ENCODE results near the gene CCNB1.
"Not testable (repeated sequence)": the region's sequence is repeated elsewhere in the genome, so short reads cannot be mapped to it uniquely, and the experiment has no call there.

Gene CCNB1

DNA sequence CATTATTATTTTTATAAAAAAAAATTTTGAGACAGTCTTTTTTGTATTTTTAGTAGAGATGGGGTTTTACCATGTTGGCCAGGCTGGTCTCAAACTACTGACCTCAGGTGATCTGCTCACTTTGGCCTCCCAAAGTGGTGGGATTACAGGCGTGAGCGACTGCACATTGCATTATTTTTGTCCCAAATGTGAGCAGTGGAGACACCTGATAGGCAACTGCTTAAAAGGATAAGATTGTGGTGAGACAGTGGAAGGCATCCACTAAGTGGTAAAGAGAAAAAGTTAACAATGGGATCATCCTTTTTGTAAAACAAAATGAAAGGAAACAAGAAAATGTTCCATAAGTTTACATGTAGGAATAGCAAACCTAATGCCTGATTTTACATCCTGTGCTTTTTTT, 20.4 kb downstream of the CCNB1 start:
- no peak for DNase-seq

DNA sequence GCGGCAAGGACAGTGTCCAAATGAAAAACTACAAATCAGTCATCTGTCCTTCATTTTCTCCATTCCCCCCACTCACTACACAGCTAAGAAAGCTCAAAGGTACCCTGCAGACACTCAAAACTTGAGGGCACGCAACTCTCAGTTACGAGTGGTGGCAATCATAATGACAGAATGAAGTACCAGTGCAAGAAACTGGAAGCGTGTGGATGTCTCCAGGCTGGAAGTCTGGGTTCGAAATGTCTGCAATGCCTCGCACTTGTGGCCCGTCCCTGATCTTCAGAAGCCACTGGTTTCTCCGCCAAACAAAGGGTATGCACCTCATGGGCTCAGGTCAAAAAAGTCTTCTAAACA, 21.8 kb downstream of the CCNB1 start:
- no peak for DNase-seq

DNA sequence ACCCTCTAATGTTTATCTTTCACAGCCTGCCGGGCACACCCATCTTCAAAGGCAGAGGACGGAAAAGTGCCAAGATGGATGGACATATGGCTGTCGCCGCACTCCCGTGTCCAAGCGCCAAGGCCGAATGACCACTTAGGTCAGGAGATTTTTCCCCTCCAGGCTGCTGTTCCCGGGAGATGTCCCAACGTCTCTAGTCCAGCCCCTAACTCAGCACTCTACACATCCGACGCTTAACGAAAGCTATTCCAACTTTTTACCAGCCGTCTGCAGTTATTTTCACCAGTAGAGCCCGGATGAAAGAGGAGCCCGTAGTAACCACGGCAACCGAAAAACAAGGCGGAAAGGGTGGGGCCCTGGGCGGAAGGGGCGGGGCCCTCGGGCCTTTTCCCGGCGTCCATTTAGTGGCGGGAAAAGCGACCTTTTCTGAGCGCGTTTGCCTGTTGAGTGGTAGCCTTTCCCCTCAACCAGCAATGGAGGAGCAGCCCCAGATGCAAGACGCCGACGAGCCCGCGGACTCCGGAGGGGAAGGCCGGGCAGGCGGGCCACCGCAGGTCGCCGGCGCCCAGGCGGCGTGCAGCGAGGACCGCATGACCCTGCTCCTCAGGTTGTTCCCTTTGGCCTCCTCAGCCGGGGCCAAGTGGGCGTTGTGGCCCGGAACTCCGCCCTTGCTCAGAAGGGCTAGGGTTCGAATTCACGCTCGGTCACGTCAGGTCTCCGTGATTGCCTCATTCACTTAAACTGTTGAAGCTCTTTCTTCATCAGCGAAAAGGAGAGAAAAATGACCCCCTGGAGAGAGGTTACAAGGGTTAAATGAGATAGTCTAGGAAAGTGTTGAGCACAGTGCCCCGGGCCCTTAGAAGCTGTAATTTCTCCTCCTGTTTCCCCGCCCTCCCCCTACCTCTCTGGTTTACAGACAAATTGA, 22.5 kb downstream of the CCNB1 start, which contains the start of gene CENPH:
TSS of gene CENPH (plus strand) at position 422 of the 925 bp plus-strand sequence. CDS start at position 474, 52 bp downstream.
- DNase-seq = peak; percentile 90

DNA sequence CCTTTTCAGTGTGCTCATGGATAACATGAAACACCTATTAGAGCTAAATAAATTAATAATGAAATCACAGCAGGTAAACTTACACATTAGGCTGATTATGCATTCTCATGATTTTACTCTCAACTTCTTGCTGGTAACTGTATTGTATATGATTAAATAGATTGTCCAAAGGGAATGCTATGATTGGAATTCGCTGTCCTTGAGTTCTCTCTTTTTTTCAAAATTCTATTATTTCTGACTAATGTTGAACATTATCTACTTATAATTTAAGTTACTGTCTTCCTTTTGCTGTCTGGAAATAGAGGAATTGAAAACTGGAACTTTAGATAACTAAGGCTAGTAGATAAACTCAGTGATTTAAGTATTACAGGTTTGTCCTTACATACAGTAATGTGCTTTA, 35.5 kb downstream of the CCNB1 start:
- no peak for DNase-seq

DNA sequence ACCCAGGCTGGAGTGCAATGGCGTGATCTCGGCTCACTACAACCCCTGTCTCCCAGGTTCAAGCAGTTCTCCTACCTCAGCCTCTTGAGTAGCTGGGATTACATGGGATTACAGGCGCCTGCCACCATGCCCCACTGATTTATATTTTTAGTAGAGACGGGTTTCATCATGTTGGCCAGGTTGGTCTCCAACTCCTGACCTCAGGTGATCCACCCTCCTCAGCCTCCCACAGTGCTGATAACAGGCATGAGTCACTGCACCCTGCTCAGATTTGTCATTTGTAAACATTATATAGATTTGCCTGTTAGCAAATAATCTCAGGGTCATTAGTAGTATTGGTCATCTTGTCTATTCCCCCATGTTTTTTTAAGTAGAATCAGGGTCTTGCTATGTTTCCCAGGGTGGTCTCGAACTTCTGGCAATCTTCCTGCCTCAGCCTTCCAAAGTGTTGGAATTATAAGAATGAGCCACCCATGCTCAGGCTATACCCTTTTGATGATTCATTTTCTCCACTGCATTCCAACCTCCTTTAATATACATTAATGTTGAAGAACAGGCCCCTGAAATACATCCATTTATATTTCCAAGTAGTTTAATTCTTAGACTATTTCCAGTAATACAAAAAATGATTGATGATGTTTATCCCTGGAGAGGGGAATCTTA, 39.7 kb downstream of the CCNB1 start:
- no peak for DNase-seq

DNA sequence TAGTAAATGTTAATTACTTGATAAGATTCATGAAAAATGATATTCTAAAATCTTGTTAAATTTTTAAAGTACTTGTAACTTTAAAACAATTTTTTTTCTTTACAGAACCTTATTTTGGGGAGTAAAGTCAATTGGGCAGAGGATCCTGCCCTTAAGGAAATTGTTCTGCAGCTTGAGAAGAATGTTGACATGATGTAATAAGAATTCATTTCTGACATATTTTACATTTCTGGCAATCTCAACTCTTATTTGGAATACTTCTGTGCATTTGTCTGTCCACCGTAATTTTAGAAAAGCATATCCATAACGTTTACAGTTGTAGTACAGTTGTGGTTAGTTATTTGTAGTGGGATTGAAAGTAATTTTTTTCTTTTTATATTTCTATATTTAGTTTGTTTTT, 42.7 kb downstream of the CCNB1 start:
- DNase-seq = no peak

DNA sequence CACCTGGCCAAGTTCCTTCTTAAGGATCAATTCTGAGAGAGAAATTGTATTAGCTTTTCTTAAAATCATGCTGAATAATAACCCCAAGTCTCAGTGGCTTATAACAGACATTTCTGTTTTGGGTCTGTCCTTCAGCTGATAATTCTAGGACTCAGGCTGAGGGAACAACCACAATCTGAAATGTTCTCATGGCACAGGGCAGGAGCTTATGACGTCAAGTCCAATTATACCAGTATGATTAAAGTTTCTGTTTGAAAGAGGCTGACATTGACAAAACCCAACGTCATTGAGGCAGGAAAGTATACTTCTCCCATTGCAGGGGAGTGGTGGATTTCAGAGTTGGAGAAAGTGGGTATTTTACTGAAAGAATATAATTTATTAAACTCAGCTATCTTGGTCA, 44.2 kb downstream of the CCNB1 start:
- no peak for DNase-seq

DNA sequence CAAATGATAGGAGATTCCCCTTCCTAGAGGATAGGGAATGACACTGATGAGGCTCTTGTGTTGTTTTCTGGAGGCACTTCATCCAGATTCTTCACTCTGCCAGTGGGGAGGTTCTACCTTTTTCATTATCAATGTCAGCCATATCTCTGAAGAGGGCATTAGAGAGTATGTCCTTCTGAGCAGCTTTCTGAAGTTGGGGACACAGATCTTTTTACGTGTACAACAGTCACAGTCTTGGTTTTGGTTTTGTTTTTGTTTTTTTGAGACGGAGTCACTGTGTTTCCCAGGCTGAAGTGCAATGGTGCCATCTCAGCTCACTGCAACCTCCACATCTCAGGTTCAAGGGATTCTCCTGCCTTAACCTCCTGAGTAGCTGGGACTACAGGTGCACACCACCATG, 45.1 kb downstream of the CCNB1 start:
- no peak for DNase-seq

DNA sequence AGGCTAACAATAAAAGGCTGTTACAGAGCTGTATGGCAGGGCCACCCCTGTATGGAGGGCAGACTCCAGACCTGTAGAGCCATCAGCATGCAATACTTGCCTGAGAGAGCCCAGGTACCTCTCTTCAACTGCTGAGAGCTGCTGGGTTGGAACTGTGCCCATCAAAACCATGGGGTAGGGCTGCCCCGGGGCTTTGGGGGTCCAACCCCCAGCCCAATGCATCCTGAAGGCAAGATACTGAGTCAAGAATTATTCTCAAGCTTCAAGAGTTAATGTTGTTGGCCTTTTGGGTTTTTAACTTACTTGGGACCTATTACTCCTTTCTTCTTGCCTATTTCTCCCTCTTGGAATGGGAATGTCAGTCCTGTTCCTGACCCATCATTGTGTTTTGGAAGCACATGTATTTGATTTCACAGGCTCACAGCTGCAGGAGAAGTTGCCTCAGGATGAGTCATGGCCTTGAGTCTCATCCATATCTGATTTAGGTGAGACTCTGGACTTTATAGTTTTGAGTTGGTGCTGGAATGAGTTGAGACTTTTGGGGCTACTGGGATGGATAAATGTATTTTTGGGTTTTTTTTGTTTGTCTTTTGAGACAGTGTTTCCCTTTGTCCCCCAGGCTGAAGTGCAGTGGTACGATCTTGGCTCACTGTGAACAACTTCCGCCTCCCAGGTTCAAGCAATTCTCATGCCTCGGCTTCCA, 46.7 kb downstream of the CCNB1 start:
- no peak for DNase-seq

DNA sequence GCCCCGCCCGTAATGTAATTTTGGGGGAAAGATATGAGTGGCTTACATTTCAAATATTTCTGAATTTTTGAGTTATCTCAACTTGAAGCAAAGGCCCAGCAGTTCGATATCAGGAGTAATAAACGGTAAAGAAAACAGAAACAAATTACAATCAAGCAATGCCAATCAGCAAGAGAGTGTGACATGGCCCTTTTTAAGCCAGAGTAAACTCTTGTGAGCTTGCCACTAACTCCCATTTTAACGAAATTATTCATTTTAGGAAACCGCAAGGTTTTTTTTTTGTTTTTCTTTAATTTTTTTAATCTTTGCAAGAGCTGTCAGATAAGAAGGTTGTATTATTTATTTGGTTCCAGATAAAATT, 50.2 kb downstream of the CCNB1 start:
- no peak for DNase-seq

DNA sequence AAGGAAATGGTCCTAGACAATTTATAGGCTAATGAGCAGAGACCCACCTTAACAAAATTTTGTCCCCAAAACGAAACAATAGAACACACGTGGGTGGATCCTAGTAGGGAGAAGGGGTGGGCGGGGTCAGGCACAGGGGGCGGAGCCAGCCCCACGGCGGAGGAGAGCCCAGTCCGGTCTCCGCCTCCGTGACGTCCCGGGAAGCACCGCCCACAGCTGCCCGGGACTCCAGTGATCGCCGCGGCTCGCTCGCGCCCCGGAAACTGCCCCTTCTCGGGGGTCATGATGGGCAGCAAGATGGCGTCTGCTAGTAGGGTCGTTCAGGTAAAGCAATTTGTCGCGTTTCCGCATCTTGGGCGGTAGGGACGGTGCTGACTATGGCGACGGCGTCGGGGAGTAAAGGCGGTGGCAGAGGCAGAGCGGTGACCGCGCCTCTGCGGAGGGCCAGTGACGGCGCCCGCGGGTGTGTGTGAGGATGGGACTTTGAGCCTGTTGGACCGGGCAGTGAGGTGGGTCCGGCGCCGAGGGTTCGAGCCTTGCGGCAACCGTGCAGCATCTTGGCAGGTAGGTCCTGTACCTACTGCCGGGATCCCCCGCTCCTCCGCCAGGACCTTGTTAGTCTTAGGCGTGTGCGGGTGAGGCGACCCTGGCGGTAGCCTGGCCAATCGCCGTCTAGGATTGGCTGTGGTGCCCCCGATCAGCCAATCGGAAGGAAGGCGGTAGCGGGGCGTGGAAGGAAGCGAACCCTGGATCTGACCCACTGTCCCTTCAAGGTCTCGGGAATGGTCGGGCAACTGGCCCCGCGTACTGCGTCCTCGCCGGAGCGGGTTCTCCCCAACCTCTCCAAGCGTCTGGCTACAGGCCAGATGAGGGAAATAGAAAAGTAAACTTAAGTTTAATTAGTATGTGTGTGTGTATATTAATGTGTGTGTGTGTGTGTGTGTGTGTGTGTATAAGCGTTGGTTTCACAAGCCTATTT, 50.9 kb downstream of the CCNB1 start:
- peak; percentile 93 for DNase-seq

DNA sequence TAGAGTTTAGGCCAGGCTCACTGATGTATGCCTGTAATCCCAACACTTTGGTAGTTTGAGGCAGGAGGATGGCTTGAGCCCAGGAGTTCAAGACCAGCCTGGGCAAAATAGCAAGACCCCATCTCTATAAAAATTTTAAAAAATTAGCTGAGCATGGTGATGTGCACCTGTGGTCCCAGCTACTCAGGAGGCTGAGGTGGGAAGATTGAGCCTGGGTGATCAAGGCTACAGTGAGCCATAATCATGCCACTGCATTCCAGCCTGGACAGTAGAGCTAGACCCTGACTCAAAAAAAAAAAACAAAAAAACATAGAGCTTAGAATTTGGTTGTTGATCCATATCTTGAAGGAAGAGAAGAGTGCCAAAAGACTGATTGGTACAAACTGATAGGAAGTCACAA, 53.0 kb downstream of the CCNB1 start:
- no peak for DNase-seq

DNA sequence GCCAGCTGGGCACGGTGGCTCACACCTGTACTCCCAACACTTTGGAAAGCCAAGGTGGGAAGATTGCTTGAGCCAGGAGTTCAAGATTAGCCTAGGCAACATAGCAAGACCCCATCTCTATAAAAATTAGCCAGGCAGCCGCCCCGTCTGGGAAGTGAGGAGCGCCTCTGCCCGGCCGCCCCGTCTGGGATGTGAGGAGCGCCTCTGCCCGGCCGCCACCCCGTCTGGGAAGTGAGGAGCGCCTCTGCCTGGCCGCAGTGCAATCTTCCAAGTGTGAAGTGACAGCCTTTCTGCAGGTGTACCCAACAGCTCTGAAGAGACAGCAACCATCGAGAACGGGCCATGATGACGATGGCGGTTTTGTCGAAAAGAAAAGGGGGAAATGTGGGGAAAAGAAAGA, 53.4 kb downstream of the CCNB1 start:
- not testable (repeated sequence) for DNase-seq

DNA sequence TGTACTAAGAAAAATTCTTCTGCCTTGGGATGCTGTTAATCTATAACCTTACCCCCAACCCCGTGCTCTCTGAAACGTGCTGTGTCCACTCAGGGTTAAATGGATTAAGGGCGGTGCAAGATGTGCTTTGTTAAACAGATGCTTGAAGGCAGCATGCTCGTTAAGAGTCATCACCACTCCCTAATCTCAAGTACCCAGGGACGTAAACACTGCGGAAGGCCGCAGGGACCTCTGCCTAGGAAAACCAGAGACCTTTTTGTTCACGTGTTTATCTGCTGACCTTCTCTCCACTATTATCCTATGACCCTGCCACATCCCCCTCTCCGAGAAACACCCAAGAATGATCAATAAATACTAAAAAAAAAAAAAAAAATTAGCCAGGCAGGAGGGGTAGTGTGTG, 53.9 kb downstream of the CCNB1 start:
- not testable (repeated sequence) for DNase-seq

DNA sequence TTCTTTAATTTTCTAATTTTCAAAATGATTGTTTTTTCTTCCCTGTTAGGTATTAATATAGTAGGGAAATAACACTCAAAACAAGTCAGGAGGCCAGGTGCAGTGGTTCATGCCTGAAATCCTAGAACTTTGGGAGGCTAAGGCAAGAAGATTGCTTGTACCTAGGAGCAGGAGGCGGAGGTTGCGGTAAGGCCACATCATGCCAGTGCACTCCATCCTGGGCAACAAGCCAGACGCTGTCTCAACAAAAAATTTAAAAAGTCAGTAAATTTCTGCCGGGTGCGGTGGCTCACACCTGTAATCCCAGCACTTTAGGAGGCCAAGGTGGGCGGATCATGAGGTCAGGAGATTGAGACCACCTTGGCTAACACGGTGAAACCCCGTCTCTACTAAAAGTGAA, 57.6 kb downstream of the CCNB1 start:
- DNase-seq = no peak

DNA sequence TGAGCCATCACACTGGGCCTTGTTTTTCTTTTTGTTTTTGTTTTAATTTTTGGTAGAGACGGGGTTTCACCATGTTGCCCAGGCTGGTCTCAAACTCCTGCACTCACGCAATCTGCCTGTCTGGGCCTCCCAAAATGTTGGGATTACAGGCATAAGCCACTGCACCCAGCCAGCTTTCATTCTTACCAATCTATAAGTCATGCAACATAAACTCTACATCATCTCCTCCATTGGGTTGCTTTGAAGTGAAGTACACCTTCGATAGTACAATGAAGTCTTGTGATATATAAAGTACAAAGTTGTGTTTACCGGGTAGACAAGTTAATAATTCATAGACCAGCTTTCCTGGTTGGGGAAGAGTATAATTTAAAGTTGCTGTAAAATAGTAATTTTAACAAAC, 58.9 kb downstream of the CCNB1 start:
- no peak for DNase-seq

Measured in activated T-cell treated with anti-CD3 and anti-CD28 coated beads for 4 hours (primary cell).